HG02970 (cell line): Measurements from ENCODE around the gene PREPL.

Source experiments
- ATAC-seq: cut with Tn5 transposase; IDR thresholded peaks from one replicate; pipeline ENCODE4 v1.9.1; 2021; ENCODE audit warnings: mild to moderate bottlenecking, moderate library complexity, moderate number of reproducible peaks; ENCODE audit not compliant: unreplicated experiment, low FRiP score

Gene PREPL

GRCh38 chr2:44299635-44300034 lies 61.7 kb downstream of the PREPL start:
- ATAC-seq, result no peak

GRCh38 chr2:44297431-44297830 lies 63.9 kb downstream of the PREPL start:
- no peak for ATAC-seq

- no peak for ATAC-seq
Observed at GRCh38 chr2:44296653-44297052, 64.6 kb downstream of the PREPL start.

GRCh38 chr2:44295633-44296359 lies 65.5 kb downstream of the PREPL start:
- ATAC-seq, result no peak

GRCh38 chr2:44295113-44295512 lies 66.2 kb downstream of the PREPL start:
- no peak for ATAC-seq

- no peak for ATAC-seq
Observed at GRCh38 chr2:44291281-44292248, 69.7 kb downstream of the PREPL start.

- no peak for ATAC-seq
Observed at GRCh38 chr2:44290261-44290660, 71.0 kb downstream of the PREPL start.

- ATAC-seq, result no peak
Observed at GRCh38 chr2:44286884-44287638, 74.2 kb downstream of the PREPL start.

GRCh38 chr2:44286119-44286883 lies 75.0 kb downstream of the PREPL start:
- no peak for ATAC-seq

- ATAC-seq, result no peak
Observed at GRCh38 chr2:44285174-44285573, 76.1 kb downstream of the PREPL start.

- ATAC-seq, result no peak
Observed at GRCh38 chr2:44283116-44283666, 78.1 kb downstream of the PREPL start.

GRCh38 chr2:44280869-44281268 lies 80.4 kb downstream of the PREPL start:
- ATAC-seq, result no peak

- ATAC-seq, result no peak
Observed at GRCh38 chr2:44277541-44277940, 83.8 kb downstream of the PREPL start.

GRCh38 chr2:44275927-44276303 lies 85.4 kb downstream of the PREPL start:
- no peak for ATAC-seq

GRCh38 chr2:44273596-44273995 lies 87.7 kb downstream of the PREPL start:
- no peak for ATAC-seq

- no peak for ATAC-seq
Observed at GRCh38 chr2:44273076-44273475, 88.2 kb downstream of the PREPL start.

- no peak for ATAC-seq
Observed at GRCh38 chr2:44271296-44271695, 90.0 kb downstream of the PREPL start.

GRCh38 chr2:44269831-44270230 lies 91.5 kb downstream of the PREPL start:
- no peak for ATAC-seq

- no peak for ATAC-seq
Observed at GRCh38 chr2:44267796-44268648, 93.3 kb downstream of the PREPL start.
